Measurements from ENCODE around the gene ITIH2.
"Not testable (repeated sequence)": the region's sequence is repeated elsewhere in the genome, so short reads cannot be mapped to it uniquely, and the experiment has no call there.

Gene ITIH2

GRCh38 chr10:7703140-7703539 is at the start of gene ITIH2:
TSS of gene ITIH2 (plus strand) at chr10:7703316. CDS start at chr10:7703435, 119 bp downstream.
- no peak for DNase-seq

DNA sequence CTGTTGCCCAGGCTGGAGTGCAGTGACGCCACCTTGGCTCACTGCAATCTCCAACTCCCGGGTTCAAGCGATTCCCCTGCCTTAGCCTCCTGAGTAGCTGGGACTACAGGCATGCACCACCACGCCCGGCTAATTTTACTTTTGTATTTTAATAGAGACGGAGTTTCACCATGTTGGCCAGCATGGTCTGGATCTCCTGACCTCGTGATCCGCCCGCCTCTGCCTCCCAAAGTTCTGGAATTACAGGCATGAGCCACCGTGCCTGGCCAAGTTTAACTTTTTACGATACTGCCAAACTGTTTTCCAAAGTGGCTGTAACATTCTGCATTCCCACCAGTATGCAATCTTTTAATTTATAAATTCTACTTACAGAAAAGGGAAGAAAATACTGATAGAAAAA is 46.0 kb upstream of the ITIH2 start:
- DNase-seq: not testable (repeated sequence)

DNA sequence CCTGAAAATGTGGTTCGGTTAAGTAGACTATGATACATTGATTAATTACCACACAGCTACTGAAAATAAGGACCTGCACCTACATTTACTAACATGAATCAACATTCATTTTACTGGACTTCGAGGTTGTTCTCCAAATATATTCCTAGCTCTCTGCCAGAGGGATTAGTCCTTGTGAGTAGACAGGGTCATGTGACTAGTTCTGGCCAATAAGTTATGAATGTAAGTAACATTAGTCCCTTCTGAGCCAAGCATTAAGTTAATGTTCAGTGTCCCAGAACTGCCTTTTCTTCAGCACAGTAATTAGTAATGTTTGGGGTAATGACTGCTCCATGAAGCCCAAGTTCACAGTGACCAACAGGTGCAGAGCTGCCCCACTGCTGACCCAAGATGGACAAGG is 45.6 kb upstream of the ITIH2 start:
- DNase-seq: no peak

- no peak for DNase-seq
These were observed 43.6 kb upstream of the ITIH2 start for GRCh38 chr10:7659560-7659959.

DNA sequence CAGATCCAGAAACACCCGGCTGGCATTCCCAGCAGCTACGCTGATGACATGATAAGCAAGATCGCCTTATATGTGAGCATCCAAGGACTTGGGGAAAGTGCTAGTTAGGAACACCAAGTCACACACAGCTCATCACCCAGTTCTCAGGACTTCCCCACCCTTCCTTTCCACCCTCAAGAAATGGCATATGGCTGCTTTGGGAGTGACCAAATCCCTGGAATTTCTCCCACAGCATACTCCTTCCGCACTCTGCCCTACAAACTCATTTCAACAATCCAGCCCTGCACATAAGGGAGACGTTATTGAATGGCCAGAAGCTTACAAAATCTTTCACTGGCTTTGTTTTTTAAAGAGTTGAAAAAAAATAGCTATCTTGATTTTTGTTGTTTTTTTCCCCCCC is 40.6 kb upstream of the ITIH2 start:
- no peak for DNase-seq

GRCh38 chr10:7664707-7665106 is 38.4 kb upstream of the ITIH2 start:
- DNase-seq: no peak

DNA sequence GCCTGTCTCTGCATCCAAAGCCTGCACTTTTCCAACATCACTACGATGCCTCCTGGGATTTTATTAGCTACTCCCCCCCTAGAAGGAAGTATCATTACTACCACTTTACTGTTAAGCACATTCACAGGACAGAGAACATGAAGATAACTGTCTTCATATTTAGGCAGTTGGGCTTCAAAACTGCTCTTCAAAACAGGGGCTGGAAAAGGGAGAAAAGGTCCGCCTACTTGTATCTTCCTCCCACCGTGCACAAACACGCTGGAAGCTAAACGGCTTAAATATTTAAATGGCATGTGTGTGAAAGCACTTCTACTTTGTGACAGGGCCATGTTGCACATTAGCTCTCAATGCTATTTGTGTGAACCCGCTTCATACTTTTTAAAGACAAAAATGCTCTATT is 37.3 kb upstream of the ITIH2 start:
- no peak for DNase-seq

- no peak for DNase-seq
These were observed 36.7 kb upstream of the ITIH2 start, which contains the start of gene ITIH5 for GRCh38 chr10:7666253-7667023. TSS of gene ITIH5 (minus strand) at chr10:7666966. CDS start at chr10:7666892, 74 bp downstream.

- no peak for DNase-seq
These were observed 35.6 kb upstream of the ITIH2 start for GRCh38 chr10:7667262-7668141.

- no peak for DNase-seq
These were observed 33.0 kb upstream of the ITIH2 start for GRCh38 chr10:7670157-7670556.

GRCh38 chr10:7672341-7673134 is 30.6 kb upstream of the ITIH2 start:
- DNase-seq: no peak

- no peak for DNase-seq
These were observed 23.9 kb upstream of the ITIH2 start for GRCh38 chr10:7679256-7679655.

GRCh38 chr10:7680078-7680477 is 23.0 kb upstream of the ITIH2 start:
- peak; percentile 12 for DNase-seq

- no peak for DNase-seq
These were observed 16.6 kb upstream of the ITIH2 start for GRCh38 chr10:7686351-7687171.

DNA sequence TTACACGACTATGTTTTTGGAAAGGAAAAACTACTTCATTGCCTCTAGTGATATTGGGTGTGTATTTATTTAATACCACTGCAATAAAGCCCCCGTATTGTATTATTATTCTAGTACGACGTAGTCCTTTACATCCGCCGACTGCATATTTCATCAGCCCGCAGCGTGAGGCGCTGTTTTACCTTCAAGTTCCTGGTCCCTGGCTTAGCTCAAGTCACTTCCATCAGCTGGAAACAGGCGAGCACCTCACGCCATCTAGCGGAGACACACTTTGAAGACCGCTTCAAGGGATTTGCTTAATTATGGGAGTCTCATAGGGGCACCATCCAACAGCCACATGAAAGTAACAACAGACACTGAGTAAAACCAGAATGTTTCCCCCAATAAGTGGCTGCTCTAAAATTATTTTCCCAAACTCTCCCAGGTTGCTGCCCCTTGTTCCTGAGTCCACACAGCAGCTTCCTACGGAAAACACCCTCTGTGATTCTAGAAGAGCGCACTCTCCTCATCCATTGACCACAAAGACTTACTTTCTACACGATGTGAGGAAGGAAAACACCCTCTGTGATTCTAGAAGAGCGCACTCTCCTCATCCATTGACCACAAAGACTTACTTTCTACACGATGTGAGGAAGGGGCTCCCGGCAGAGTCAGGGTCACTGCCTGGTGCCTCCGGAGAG is 15.7 kb upstream of the ITIH2 start:
- peak; percentile 83 for DNase-seq

GRCh38 chr10:7689591-7689990 is 13.5 kb upstream of the ITIH2 start:
- DNase-seq: no peak

- DNase-seq: not testable (repeated sequence)
These were observed 12.1 kb upstream of the ITIH2 start for GRCh38 chr10:7690885-7691597.

- not testable (repeated sequence) for DNase-seq
These were observed 10.7 kb upstream of the ITIH2 start for GRCh38 chr10:7692368-7692767.

DNA sequence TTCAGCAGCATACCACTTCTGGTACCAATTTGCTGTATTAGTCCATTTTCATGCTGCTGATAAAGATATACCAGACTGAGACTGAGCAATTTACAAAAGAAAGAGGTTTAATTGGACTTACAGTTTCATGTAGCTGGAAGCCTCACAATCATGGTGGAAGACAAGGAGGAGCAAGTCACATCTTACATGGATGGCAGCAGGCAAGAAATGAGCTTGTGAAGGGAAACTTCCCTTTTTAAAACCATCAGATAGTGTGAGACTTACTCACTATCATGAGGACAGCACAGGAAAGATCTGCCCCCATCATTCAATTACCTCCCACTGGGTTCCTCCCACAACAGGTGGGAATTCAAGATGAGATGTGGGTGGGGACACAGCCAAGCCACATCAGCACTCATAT is 9.9 kb upstream of the ITIH2 start:
- DNase-seq: not testable (repeated sequence)

DNA sequence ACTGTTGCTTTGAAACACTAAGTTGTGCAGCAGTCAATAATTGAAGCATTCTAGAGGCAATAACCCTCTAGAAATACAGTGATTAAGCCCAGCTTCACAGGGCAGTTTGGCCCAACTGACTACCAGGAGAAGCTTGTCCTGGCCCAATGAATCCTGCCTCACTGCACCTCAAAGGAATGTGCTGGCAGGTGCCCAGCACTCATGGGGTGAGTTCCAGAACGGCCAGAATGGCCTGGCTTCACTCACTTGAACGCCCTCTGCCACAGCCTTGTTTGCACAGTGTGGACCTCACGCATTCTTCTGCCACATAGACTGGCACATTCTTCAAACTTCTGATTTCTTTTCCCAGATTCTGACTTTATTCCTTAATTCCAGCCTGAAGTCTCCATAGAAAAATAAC is 6.6 kb upstream of the ITIH2 start:
- no peak for DNase-seq

GRCh38 chr10:7697426-7697825 is 5.7 kb upstream of the ITIH2 start:
- no peak for DNase-seq

Measured in stimulated activated CD4-positive, alpha-beta T cell treated with anti-CD3 and anti-CD28 coated beads, Interleukin-1b, Interleukin-23, amount 100 ng/mL, for 48 hours (primary cell).